Adrenal gland (tissue), 12 donors: Measurements from ENCODE around the gene CCNL1. TPM values are rescaled to one million over a fixed set of nuclear protein-coding genes. Genes with fewer than 3 reads are reported as not detected.
A peak's percentile ranks its signal among the peaks of the same experiment; 100 is the strongest.
"Not testable (repeated sequence)": the region's sequence is repeated elsewhere in the genome, so short reads cannot be mapped to it uniquely, and the experiment has no call there.

Experiments
- DNase-seq, 7 donors: peaks; one replicate each; pipeline ENCODE4 v3.0.0-alpha.2; 2019 to 2020
- H3K27ac ChIP-seq, 5 donors: fragments of 200-600 bp; sonication (generic) in 4 of 5; 1 replicate in 3 of 5; 2 replicates in 2 of 5; pipeline versions ENCODE4 v1.5.1 to v1.8.0; 2016 to 2020; ENCODE audit warnings: mild to moderate bottlenecking in 1 of 5
- H3K27me3 ChIP-seq: fragments of 200-600 bp; 2 replicates; pipeline ENCODE4 v1.8.0; 2021
- H3K36me3 ChIP-seq, 2 donors: fragments of 200-600 bp; replicated peaks in 1 of 2; 1 replicate in 1 of 2; 2 replicates in 1 of 2; pipeline versions ENCODE4 v1.5.1 to v1.8.0; 2018 to 2022
- H3K4me1 ChIP-seq, 2 donors: fragments of 200-600 bp; replicated peaks in 1 of 2; 1 replicate in 1 of 2; 2 replicates in 1 of 2; pipeline versions ENCODE4 v1.5.1 to v1.8.0; 2018 to 2021
- H3K4me3 ChIP-seq, 4 donors: fragments of 200-600 bp; sonication (generic) in 3 of 4; one replicate each; pipeline ENCODE4 v1.5.1; 2016 to 2018
- H3K9me3 ChIP-seq, 3 donors: fragments of 200-600 bp; sonication (generic) in 1 of 3; replicated peaks in 1 of 3; 1 replicate in 2 of 3; 2 replicates in 1 of 3; pipeline versions ENCODE4 v1.5.1 to v1.8.0; 2016 to 2021
- CTCF ChIP-seq, 6 experiments: fragments of 450-650 bp in 4 of 6; fragments of 200-600 bp in 2 of 6; sonication (generic) in 1 of 6; IDR thresholded peaks; 1 replicate in 5 of 6; 2 replicates in 1 of 6; pipeline versions ENCODE4 v1.5.1 to v1.8.0; 2016 to 2021; ENCODE audit warnings: antibody characterized with exemption in 6 of 6, mild to moderate bottlenecking in 2 of 6, moderate library complexity in 1 of 6
- POLR2A ChIP-seq, 2 donors: fragments of 450-650 bp; IDR thresholded peaks; one replicate each; pipeline ENCODE4 v1.6.1; 2017; ENCODE audit warnings: antibody characterized with exemption in 2 of 2, mild to moderate bottlenecking in 2 of 2, moderate library complexity in 1 of 2
- WGBS, 4 donors: extraction: QIAGEN DNeasy Blood & Tissue Kit in 2 of 4; methylation state at CpG; one replicate each; pipeline versions ENCODE4 v1.1.5 to v1.1.7; 2013 to 2017; 5-methylcytosine and 5-hydroxymethylcytosine counted together
- intact Hi-C, 2 donors: fragments of 100-400 bp; cut with DNase I; formaldehyde crosslinking; loops; one replicate each; pipeline versions ENCODE4 v1.14.1 to v1.15.0; 2022 to 2023
- polyA plus RNA-seq, 3 donors: library from polyadenylated mRNA; stranded (reverse); fragments of 200-250 nt in 2 of 3; fragments of 350-450 nt in 1 of 3; fragmentation: Illumina TruSeq in 1 of 3; extraction: RNeasy Lipid Tissue Mini Kit (QIAGEN cat#74804) in 1 of 3; gene quantifications; one replicate each; pipeline ENCODE4 v1.2.3, GENCODE V29; 2013 to 2014
- total RNA-seq, 9 donors: library from RNA; depleted of rRNA in 4 of 9; stranded (reverse); fragments of >200 nt in 4 of 9; fragments of 120-200 nt in 1 of 9; fragmentation: NEBNext Ultra II Directional in 1 of 9; extraction: Animal tissue kit (Norgen Biotek cat#: 25700) in 1 of 9; gene quantifications; one replicate each; pipeline versions ENCODE4 v1.1.0 to v1.2.4, GENCODE V29; 2013 to 2023
- donor health status: healthy with polysubstance abuse.
- donor health status: Bipolar disorder and iron deficiency.
- donor health status: DM: yes; HTN: yes; CAD: no.
- donor health status: DM: no; HTN: no; CAD: no.
- donor health status: DM: no; HTN: no; CAD: no.
- donor health status: DM: yes; HTN: yes; CAD: no.

CCNL1 gene
- total and polyA plus RNA-seq, 12 donors = 50.1 to 223 (median 105) TPM

GRCh38 chr3:157166561-157166960, 6.6 kb upstream of the CCNL1 start:
- 69 to 93% (median 74%) methylated on average over 2 of the region's 2 CpGs for WGBS, 4 donors
- no peak for DNase-seq
- intact Hi-C loops = no loop called here

GRCh38 chr3:157166115-157166514, 6.2 kb upstream of the CCNL1 start:
- Histone ChIP-seq H3K4me3 (no peak overlapping the region), H3K27ac (no peak overlapping the region), H3K4me1 (peaks cover 4 to 5% of the 10 kb centered on the region in 2 donors), H3K27me3 (no peaks in the 10 kb centered on the region), H3K9me3 (no peaks in the 10 kb centered on the region), H3K36me3 (no peaks in the 10 kb centered on the region)
- DNase-seq = no peak
- TF ChIP-seq CTCF (IDR thresholded peaks at IDR 0.05) (no peak), POLR2A (IDR thresholded peaks at IDR 0.05) (no peak)
- intact Hi-C loops = no loop called here

More at GRCh38 chr3:157166561-157166960, 6.6 kb upstream of the CCNL1 start:
- Histone ChIP-seq H3K4me3 (no peak overlapping the region), H3K27me3 (no peaks in the 10 kb centered on the region), H3K4me1 (peaks cover 0 to under 1% of the 10 kb centered on the region in 2 donors), H3K9me3 (no peaks in the 10 kb centered on the region), H3K27ac (no peak overlapping the region), H3K36me3 (no peaks in the 10 kb centered on the region)
- no peak for TF ChIP-seq CTCF (IDR thresholded peaks at IDR 0.05)
- no peak for TF ChIP-seq POLR2A (IDR thresholded peaks at IDR 0.05)

- peaks cover 10 to 15% of the 10 kb centered on the region in 2 donors for H3K4me1 ChIP-seq
- WGBS, 4 donors = 87 to 94% (median 90%) methylated on average over 13 to 19 of the region's 19 CpGs
- peaks cover 0 to 5% of the 10 kb centered on the region in 2 donors for H3K36me3 ChIP-seq
- H3K4me3 ChIP-seq = no peak overlapping the region
- no peak overlapping the region for H3K27ac ChIP-seq
- intact Hi-C loops = no loop called here
- H3K9me3 ChIP-seq = no peaks in the 10 kb centered on the region
- TF ChIP-seq CTCF (IDR thresholded peaks at IDR 0.05) (no peak), POLR2A (IDR thresholded peaks at IDR 0.05) (no peak)
- no peaks in the 10 kb centered on the region for H3K27me3 ChIP-seq
- no peak for DNase-seq
Observed at GRCh38 chr3:157163217-157163953, 3.4 kb upstream of the CCNL1 start.

GRCh38 chr3:157162620-157163019, 2.7 kb upstream of the CCNL1 start:
- H3K9me3 ChIP-seq, H3K4me3 ChIP-seq, H3K27ac ChIP-seq, intact Hi-C loops, H3K27me3 ChIP-seq: not testable (repeated sequence)
- Histone ChIP-seq H3K4me1 (peaks cover 17 to 23% of the 10 kb centered on the region in 2 donors), H3K36me3 (peaks cover 0 to 13% of the 10 kb centered on the region in 2 donors)
- 79 to 88% (median 84%) methylated on average over 1 to 7 of the region's 7 CpGs for WGBS, 4 donors
- peak in 1 of 6 experiments; percentile 12 for TF ChIP-seq CTCF (IDR thresholded peaks at IDR 0.05)
- DNase-seq = peak in 3 of 7 donors; percentile 36 to 46 (median 42)
